ENCODE data around the gene ZBTB42. TPM values are rescaled to one million over a fixed set of nuclear protein-coding genes. Genes with fewer than 3 reads are reported as not detected.

ZBTB42 gene
- total and polyA plus RNA-seq, 2 of the 4 experiments (the other 2 are of a cell fraction): 1.3 to 2.3 TPM

- Histone ChIP-seq H3K27me3 (ENCODE audit: control insufficient read depth, insufficient read depth, low read length) (no peaks in the 10 kb centered on the region), H3K56ac (ENCODE audit: extremely low read depth, insufficient read depth, low read length) (no peak overlapping the region), H2AFZ (replicated peaks; ENCODE audit: low read length, poor library complexity) (peak overlapping the region; percentile 64), H3K9ac (ENCODE audit: low read depth, low read length) (no peak overlapping the region), H3K9me3 (ENCODE audit: control insufficient read depth, insufficient read depth, low read length) (no peaks in the 10 kb centered on the region), H4K20me1 (ENCODE audit: insufficient read depth, low read length) (no peaks in the 10 kb centered on the region), H3K23ac (ENCODE audit: low read depth, low read length) (no peak overlapping the region), H2AK5ac (ENCODE audit: low read depth, low read length) (no peak overlapping the region; the same call in 1 of the 2 replicates), H3K4me1 (ENCODE audit: control insufficient read depth, insufficient read depth, low read length) (peaks cover 4% of the 10 kb centered on the region), H3K4me3 (ENCODE audit: insufficient read depth, low read depth, low read length) (no peak overlapping the region), H3K27ac (ENCODE audit: insufficient read depth, low read length) (no peak overlapping the region), H3K9me1 (ENCODE audit: insufficient read depth, low read length) (no peaks in the 10 kb centered on the region), H3K14ac (replicated peaks; ENCODE audit: low read depth, low read length) (no peak overlapping the region), H4K91ac (ENCODE audit: insufficient read depth, low read depth, low read length) (no peak overlapping the region), H3K4me2 (ENCODE audit: low read depth, low read length) (no peak overlapping the region), H3K18ac (ENCODE audit: low read depth, low read length) (no peak overlapping the region), H3K36me3 (ENCODE audit: control insufficient read depth, insufficient read depth, low read length) (no peaks in the 10 kb centered on the region), H2BK15ac (ENCODE audit: low read depth, low read length) (no peak overlapping the region), H4K8ac (ENCODE audit: low read depth in 2 of 2, low read length in 2 of 2) (peak overlapping the region in 1 of 2 experiments; percentile 46; a peak in 1 of 4 replicates), H3K4ac (ENCODE audit: low read depth, low read length) (no peak overlapping the region), H2BK5ac (ENCODE audit: low read depth, low read length, poor library complexity, severe bottlenecking) (no peak overlapping the region), H4K5ac (ENCODE audit: low read depth, low read length) (no peak overlapping the region), H2AK9ac (replicated peaks; ENCODE audit: low read depth, low read length, poor library complexity) (no peak overlapping the region), H3K79me1 (ENCODE audit: low read depth in 1 of 2, low read length in 2 of 2) (peaks cover 6 to 17% of the 10 kb centered on the region in 2 experiments; a peak in 2 of 4 replicates), H2BK20ac (ENCODE audit: low read depth, low read length) (no peak overlapping the region), H2BK120ac (ENCODE audit: low read depth, low read length) (no peak overlapping the region)
- ChIA-PET CTCF (interaction anchor here (0.7 to 0.8 kb wide), 2 partner anchors 11 to 427 kb away, joined by 3 read pairs; no protein-coding TSS in a partner anchor), POLR2A (ENCODE audit: unreplicated experiment) (no interaction called here)
- BruUV-seq (replicated peaks): no TSS peak
- dilution Hi-C loops (cut with HindIII; ENCODE audit: low sequenced_read_pairs, unreplicated experiment) (no loop called here), in situ Hi-C loops (cut with MboI; ENCODE audit: low sequenced_read_pairs) (loop anchor here (5.0 kb wide), 1 partner anchor 53 kb away; no protein-coding TSS in a partner anchor), intact Hi-C loops (cut with micrococcal nuclease) (loop anchor here (1.0 kb wide), 1 partner anchor 52 kb away; no protein-coding TSS in a partner anchor)
- ATAC-seq (ENCODE audit: low read depth) (peak; percentile 59), DNase-seq (peak; percentile 72)
- TF ChIP-seq POLR2A (IDR thresholded peaks at IDR 0.05; ENCODE audit: low read depth, low read length) (no peak), CEBPB (IDR thresholded peaks at IDR 0.05; ENCODE audit: low read depth, low read length) (no peak), BHLHE40 (IDR thresholded peaks at IDR 0.05; ENCODE audit: low read depth, low read length) (peak; percentile 57; the same call in 1 of the 2 replicates), RFX5 (IDR thresholded peaks at IDR 0.05; ENCODE audit: low read depth, low read length) (no peak), MXI1 (IDR thresholded peaks at IDR 0.05; ENCODE audit: borderline replicate concordance, low read depth, low read length) (no peak), CTCF (conservative IDR thresholded peaks at IDR 0.05; ENCODE audit: low read depth, low read length) (peak; percentile 71), RAD21 (IDR thresholded peaks at IDR 0.05; ENCODE audit: low read length) (peak; percentile 71), SMC3 (IDR thresholded peaks at IDR 0.05; ENCODE audit: low read depth, low read length) (peak; percentile 60), MAZ (IDR thresholded peaks at IDR 0.05; ENCODE audit: borderline replicate concordance, low read depth, low read length) (peak; percentile 72; the same call in 1 of the 2 replicates)
- WGBS, 2 experiments (ENCODE audit: extremely low coverage in 2 of 2, insufficient read length in 1 of 2): 18% methylated on average over 2 of the region's 22 CpGs; no CpG with 5 or more reads in 1 of the 2 experiments
Measured at GRCh38 chr14:104820669-104821228, 19.8 kb downstream of the ZBTB42 start.
